ENCODE data around the gene LRCH1. TPM values are rescaled to one million over a fixed set of nuclear protein-coding genes. Genes with fewer than 3 reads are reported as not detected.
"Not testable (repeated sequence)": the region's sequence is repeated elsewhere in the genome, so short reads cannot be mapped to it uniquely, and the experiment has no call there.

LRCH1 gene
- total and polyA plus RNA-seq, 2 donors (not counting 1 experiment from before 2014, with no cell fraction given) = 12.0 to 12.4 TPM

GRCh38 chr13:46761866-46762265, 208.9 kb downstream of the LRCH1 start:
- Histone ChIP-seq H3K4me2 (ENCODE audit: extremely low read depth, insufficient read depth, low read length) (no peak overlapping the region), H3K4me3 (replicated peaks in 1 of 4; ENCODE audit: control extremely low read depth in 1 of 4, insufficient read depth in 1 of 4, low read depth in 3 of 4, low read length in 4 of 4) (no peak overlapping the region), H3K36me3 (ENCODE audit: control insufficient read depth, insufficient read depth, low read length) (no peaks in the 10 kb centered on the region), H4K20me1 (ENCODE audit: control insufficient read depth, extremely low read depth, insufficient read depth, low read length) (no peaks in the 10 kb centered on the region), H3K9ac (ENCODE audit: insufficient read depth, low read length) (no peak overlapping the region), H3K27me3 (ENCODE audit: control insufficient read depth, insufficient read depth, low read length) (no peaks in the 10 kb centered on the region), H3K27ac (ENCODE audit: insufficient read depth, low read length) (no peak overlapping the region), H3K9me3 (ENCODE audit: control insufficient read depth, insufficient read depth, low read depth, low read length) (no peaks in the 10 kb centered on the region), H3K4me1 (ENCODE audit: control insufficient read depth, extremely low read depth, insufficient read depth, low read length) (peaks cover 3% of the 10 kb centered on the region), H2AFZ (ENCODE audit: low read length) (no peak overlapping the region), H3K79me2 (ENCODE audit: control insufficient read depth, insufficient read depth, low read length) (no peaks in the 10 kb centered on the region)
- no peak for DNase-seq (ENCODE audit: low read depth in 2 of 2)
- TF ChIP-seq CTCF (conservative IDR thresholded peaks at IDR 0.05 in 1 of 2, IDR thresholded peaks at IDR 0.05 in 1 of 2; ENCODE audit: low read depth in 1 of 2, low read length in 2 of 2) (no peak), EZH2 (IDR thresholded peaks at IDR 0.05; ENCODE audit: low read length, missing control alignments) (no peak)

- not testable (repeated sequence) for H3K79me2 ChIP-seq (ENCODE audit: control insufficient read depth, insufficient read depth, low read length); H3K4me1 ChIP-seq (ENCODE audit: control insufficient read depth, extremely low read depth, insufficient read depth, low read length); H3K27me3 ChIP-seq (ENCODE audit: control insufficient read depth, insufficient read depth, low read length); H3K4me2 ChIP-seq (ENCODE audit: extremely low read depth, insufficient read depth, low read length); H3K27ac ChIP-seq (ENCODE audit: insufficient read depth, low read length); H4K20me1 ChIP-seq (ENCODE audit: control insufficient read depth, extremely low read depth, insufficient read depth, low read length); H2AFZ ChIP-seq (ENCODE audit: low read length); DNase-seq (ENCODE audit: low read depth in 2 of 2); H3K4me3 ChIP-seq (replicated peaks in 1 of 4; ENCODE audit: control extremely low read depth in 1 of 4, insufficient read depth in 1 of 4, low read depth in 3 of 4, low read length in 4 of 4); H3K9ac ChIP-seq (ENCODE audit: insufficient read depth, low read length); H3K9me3 ChIP-seq (ENCODE audit: control insufficient read depth, insufficient read depth, low read depth, low read length); H3K36me3 ChIP-seq (ENCODE audit: control insufficient read depth, insufficient read depth, low read length)
Measured at GRCh38 chr13:46769925-46770324, 217.0 kb downstream of the LRCH1 start.

GRCh38 chr13:46771693-46772092, 218.7 kb downstream of the LRCH1 start:
- H3K9ac ChIP-seq (ENCODE audit: insufficient read depth, low read length) = no peak overlapping the region
- no peak overlapping the region for H2AFZ ChIP-seq (ENCODE audit: low read length)
- DNase-seq (ENCODE audit: low read depth in 2 of 2) = no peak
- TF ChIP-seq CTCF (conservative IDR thresholded peaks at IDR 0.05 in 1 of 2, IDR thresholded peaks at IDR 0.05 in 1 of 2; ENCODE audit: low read depth in 1 of 2, low read length in 2 of 2) (no peak), EZH2 (IDR thresholded peaks at IDR 0.05; ENCODE audit: low read length, missing control alignments) (no peak)
- no peaks in the 10 kb centered on the region for H3K79me2 ChIP-seq (ENCODE audit: control insufficient read depth, insufficient read depth, low read length)
- H4K20me1 ChIP-seq (ENCODE audit: control insufficient read depth, extremely low read depth, insufficient read depth, low read length) = no peaks in the 10 kb centered on the region
- no peaks in the 10 kb centered on the region for H3K4me1 ChIP-seq (ENCODE audit: control insufficient read depth, extremely low read depth, insufficient read depth, low read length)
- H3K36me3 ChIP-seq (ENCODE audit: control insufficient read depth, insufficient read depth, low read length) = peaks cover 6% of the 10 kb centered on the region
- H3K9me3 ChIP-seq (ENCODE audit: control insufficient read depth, insufficient read depth, low read depth, low read length) = no peaks in the 10 kb centered on the region
- no peak overlapping the region for H3K4me2 ChIP-seq (ENCODE audit: extremely low read depth, insufficient read depth, low read length)
- H3K27ac ChIP-seq (ENCODE audit: insufficient read depth, low read length) = no peak overlapping the region
- H3K27me3 ChIP-seq (ENCODE audit: control insufficient read depth, insufficient read depth, low read length) = no peaks in the 10 kb centered on the region
- no peak overlapping the region for H3K4me3 ChIP-seq (replicated peaks in 1 of 4; ENCODE audit: control extremely low read depth in 1 of 4, insufficient read depth in 1 of 4, low read depth in 3 of 4, low read length in 4 of 4)

Measured in fibroblast of lung (primary cell).